ENCODE data around the gene MGAT1.

DNA sequence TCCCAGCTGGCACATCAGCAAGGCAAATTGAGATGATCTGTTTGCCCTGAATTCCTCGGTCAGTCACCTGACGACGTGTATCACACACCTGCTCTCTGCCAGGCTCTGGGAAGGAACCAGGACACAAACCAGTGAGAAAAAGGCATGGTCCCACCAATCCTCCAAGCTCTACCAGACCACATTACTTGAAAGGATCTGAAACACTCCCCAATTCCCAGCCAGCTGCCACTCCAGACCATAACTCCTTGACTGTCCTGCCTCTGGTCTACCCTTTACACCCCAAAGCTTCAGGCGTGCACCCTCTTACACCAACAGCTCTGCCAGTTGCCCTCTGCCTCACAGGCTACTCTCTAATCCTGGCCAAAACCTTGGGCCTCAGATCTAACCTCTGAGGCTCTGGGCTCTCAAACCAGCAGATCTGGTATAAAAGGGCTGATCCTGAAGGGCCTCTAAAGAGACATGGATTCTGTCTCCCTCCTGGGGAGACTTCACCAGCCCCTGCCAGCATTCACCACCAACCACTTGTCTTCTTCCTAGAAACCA is 6.8 kb downstream of the MGAT1 start:
- TF ChIP-seq, protein P1, sequence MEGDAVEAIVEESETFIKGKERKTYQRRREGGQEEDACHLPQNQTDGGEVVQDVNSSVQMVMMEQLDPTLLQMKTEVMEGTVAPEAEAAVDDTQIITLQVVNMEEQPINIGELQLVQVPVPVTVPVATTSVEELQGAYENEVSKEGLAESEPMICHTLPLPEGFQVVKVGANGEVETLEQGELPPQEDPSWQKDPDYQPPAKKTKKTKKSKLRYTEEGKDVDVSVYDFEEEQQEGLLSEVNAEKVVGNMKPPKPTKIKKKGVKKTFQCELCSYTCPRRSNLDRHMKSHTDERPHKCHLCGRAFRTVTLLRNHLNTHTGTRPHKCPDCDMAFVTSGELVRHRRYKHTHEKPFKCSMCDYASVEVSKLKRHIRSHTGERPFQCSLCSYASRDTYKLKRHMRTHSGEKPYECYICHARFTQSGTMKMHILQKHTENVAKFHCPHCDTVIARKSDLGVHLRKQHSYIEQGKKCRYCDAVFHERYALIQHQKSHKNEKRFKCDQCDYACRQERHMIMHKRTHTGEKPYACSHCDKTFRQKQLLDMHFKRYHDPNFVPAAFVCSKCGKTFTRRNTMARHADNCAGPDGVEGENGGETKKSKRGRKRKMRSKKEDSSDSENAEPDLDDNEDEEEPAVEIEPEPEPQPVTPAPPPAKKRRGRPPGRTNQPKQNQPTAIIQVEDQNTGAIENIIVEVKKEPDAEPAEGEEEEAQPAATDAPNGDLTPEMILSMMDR (conservative IDR thresholded peaks at IDR 0.05; ENCODE audit: low read depth in 2 of 2) = no peak
- TF ChIP-seq, protein P2, sequence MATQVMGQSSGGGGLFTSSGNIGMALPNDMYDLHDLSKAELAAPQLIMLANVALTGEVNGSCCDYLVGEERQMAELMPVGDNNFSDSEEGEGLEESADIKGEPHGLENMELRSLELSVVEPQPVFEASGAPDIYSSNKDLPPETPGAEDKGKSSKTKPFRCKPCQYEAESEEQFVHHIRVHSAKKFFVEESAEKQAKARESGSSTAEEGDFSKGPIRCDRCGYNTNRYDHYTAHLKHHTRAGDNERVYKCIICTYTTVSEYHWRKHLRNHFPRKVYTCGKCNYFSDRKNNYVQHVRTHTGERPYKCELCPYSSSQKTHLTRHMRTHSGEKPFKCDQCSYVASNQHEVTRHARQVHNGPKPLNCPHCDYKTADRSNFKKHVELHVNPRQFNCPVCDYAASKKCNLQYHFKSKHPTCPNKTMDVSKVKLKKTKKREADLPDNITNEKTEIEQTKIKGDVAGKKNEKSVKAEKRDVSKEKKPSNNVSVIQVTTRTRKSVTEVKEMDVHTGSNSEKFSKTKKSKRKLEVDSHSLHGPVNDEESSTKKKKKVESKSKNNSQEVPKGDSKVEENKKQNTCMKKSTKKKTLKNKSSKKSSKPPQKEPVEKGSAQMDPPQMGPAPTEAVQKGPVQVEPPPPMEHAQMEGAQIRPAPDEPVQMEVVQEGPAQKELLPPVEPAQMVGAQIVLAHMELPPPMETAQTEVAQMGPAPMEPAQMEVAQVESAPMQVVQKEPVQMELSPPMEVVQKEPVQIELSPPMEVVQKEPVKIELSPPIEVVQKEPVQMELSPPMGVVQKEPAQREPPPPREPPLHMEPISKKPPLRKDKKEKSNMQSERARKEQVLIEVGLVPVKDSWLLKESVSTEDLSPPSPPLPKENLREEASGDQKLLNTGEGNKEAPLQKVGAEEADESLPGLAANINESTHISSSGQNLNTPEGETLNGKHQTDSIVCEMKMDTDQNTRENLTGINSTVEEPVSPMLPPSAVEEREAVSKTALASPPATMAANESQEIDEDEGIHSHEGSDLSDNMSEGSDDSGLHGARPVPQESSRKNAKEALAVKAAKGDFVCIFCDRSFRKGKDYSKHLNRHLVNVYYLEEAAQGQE (IDR thresholded peaks at IDR 0.05; ENCODE audit: unreplicated experiment) = no peak
- TF ChIP-seq POLR2AphosphoS5 (IDR thresholded peaks at IDR 0.05; ENCODE audit: low read depth) (no peak), EZH2 (IDR thresholded peaks at IDR 0.05; ENCODE audit: low read depth, unreplicated experiment) (no peak), EZH2phosphoT487 (IDR thresholded peaks at IDR 0.05; ENCODE audit: unreplicated experiment) (no peak), JUNB (IDR thresholded peaks at IDR 0.05; ENCODE audit: unreplicated experiment) (no peak), CREB1 (CRISPR knock-in tag; IDR thresholded peaks at IDR 0.05; ENCODE audit: low read depth) (no peak), STAT1 (IDR thresholded peaks at IDR 0.05; ENCODE audit: unreplicated experiment) (no peak)
- TF ChIP-seq, protein P3, sequence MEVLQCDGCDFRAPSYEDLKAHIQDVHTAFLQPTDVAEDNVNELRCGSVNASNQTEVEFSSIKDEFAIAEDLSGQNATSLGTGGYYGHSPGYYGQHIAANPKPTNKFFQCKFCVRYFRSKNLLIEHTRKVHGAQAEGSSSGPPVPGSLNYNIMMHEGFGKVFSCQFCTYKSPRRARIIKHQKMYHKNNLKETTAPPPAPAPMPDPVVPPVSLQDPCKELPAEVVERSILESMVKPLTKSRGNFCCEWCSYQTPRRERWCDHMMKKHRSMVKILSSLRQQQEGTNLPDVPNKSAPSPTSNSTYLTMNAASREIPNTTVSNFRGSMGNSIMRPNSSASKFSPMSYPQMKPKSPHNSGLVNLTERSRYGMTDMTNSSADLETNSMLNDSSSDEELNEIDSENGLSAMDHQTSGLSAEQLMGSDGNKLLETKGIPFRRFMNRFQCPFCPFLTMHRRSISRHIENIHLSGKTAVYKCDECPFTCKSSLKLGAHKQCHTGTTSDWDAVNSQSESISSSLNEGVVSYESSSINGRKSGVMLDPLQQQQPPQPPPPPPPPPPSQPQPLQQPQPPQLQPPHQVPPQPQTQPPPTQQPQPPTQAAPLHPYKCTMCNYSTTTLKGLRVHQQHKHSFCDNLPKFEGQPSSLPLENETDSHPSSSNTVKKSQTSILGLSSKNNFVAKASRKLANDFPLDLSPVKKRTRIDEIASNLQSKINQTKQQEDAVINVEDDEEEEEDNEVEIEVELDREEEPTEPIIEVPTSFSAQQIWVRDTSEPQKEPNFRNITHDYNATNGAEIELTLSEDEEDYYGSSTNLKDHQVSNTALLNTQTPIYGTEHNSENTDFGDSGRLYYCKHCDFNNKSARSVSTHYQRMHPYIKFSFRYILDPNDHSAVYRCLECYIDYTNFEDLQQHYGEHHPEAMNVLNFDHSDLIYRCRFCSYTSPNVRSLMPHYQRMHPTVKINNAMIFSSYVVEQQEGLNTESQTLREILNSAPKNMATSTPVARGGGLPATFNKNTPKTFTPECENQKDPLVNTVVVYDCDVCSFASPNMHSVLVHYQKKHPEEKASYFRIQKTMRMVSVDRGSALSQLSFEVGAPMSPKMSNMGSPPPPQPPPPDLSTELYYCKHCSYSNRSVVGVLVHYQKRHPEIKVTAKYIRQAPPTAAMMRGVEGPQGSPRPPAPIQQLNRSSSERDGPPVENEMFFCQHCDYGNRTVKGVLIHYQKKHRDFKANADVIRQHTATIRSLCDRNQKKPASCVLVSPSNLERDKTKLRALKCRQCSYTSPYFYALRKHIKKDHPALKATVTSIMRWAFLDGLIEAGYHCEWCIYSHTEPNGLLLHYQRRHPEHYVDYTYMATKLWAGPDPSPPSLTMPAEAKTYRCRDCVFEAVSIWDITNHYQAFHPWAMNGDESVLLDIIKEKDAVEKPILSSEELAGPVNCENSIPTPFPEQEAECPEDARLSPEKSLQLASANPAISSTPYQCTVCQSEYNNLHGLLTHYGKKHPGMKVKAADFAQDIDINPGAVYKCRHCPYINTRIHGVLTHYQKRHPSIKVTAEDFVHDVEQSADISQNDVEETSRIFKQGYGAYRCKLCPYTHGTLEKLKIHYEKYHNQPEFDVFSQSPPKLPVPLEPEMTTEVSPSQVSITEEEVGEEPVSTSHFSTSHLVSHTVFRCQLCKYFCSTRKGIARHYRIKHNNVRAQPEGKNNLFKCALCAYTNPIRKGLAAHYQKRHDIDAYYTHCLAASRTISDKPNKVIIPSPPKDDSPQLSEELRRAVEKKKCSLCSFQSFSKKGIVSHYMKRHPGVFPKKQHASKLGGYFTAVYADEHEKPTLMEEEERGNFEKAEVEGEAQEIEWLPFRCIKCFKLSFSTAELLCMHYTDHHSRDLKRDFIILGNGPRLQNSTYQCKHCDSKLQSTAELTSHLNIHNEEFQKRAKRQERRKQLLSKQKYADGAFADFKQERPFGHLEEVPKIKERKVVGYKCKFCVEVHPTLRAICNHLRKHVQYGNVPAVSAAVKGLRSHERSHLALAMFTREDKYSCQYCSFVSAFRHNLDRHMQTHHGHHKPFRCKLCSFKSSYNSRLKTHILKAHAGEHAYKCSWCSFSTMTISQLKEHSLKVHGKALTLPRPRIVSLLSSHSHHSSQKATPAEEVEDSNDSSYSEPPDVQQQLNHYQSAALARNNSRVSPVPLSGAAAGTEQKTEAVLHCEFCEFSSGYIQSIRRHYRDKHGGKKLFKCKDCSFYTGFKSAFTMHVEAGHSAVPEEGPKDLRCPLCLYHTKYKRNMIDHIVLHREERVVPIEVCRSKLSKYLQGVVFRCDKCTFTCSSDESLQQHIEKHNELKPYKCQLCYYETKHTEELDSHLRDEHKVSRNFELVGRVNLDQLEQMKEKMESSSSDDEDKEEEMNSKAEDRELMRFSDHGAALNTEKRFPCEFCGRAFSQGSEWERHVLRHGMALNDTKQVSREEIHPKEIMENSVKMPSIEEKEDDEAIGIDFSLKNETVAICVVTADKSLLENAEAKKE (CRISPR knock-in tag; IDR thresholded peaks at IDR 0.05) = no peak
